Endodermal cell (in vitro differentiated cells): Measurements from ENCODE around the gene CENATAC. TPM values are rescaled to one million over a fixed set of nuclear protein-coding genes. Genes with fewer than 3 reads are reported as not detected.

Experiments
- DNase-seq: peaks from one replicate; pipeline ENCODE4 v3.0.0-alpha.2; 2017
- H3K27ac ChIP-seq: 2 replicates; pipeline ENCODE4 v1.5.1; 2013; ENCODE audit warnings: mild to moderate bottlenecking, low read depth, low read length, moderate library complexity
- H3K27me3 ChIP-seq: 2 replicates; pipeline ENCODE4 v1.6.1; 2013; ENCODE audit warnings: mild to moderate bottlenecking, low read length, moderate library complexity; ENCODE audit not compliant: insufficient read depth, control insufficient read depth, poor library complexity, severe bottlenecking
- H3K36me3 ChIP-seq: 2 replicates; pipeline ENCODE4 v1.7.0; 2013; ENCODE audit warnings: mild to moderate bottlenecking, low read length, moderate library complexity; ENCODE audit not compliant: control insufficient read depth, insufficient read depth
- H3K4me1 ChIP-seq: one replicate; pipeline ENCODE4 v1.7.0; 2013; ENCODE audit warnings: low read length; ENCODE audit not compliant: control insufficient read depth, insufficient read depth
- H3K4me3 ChIP-seq: 2 replicates; pipeline ENCODE4 v1.5.1; 2013; ENCODE audit warnings: mild to moderate bottlenecking, low read length, moderate library complexity
- H3K9ac ChIP-seq: 2 replicates; pipeline ENCODE4 v1.6.1; 2013; ENCODE audit warnings: mild to moderate bottlenecking, low read length, moderate library complexity; ENCODE audit not compliant: poor library complexity, severe bottlenecking; ENCODE audit errors: extremely low read depth
- H3K9me3 ChIP-seq: 2 replicates; pipeline ENCODE4 v1.6.1; 2013; ENCODE audit warnings: mild to moderate bottlenecking, low read length, moderate library complexity; ENCODE audit not compliant: control insufficient read depth
- H3K27ac Mint-ChIP-seq: 2 replicates; pipeline ENCODE4 v1.8.0; 2020; ENCODE audit warnings: mixed read lengths
- H3K27me3 Mint-ChIP-seq: 2 replicates; pipeline ENCODE4 v1.8.0; 2021; ENCODE audit warnings: mild to moderate bottlenecking, mixed read lengths; ENCODE audit not compliant: insufficient read depth
- H3K36me3 Mint-ChIP-seq: 2 replicates; pipeline ENCODE4 v1.8.0; 2020; ENCODE audit warnings: low read depth, mixed read lengths
- H3K4me1 Mint-ChIP-seq: 2 replicates; pipeline ENCODE4 v1.8.0; 2020; ENCODE audit warnings: mixed read lengths
- H3K4me3 Mint-ChIP-seq: 2 replicates; pipeline ENCODE4 v1.8.0; 2020; ENCODE audit warnings: mild to moderate bottlenecking, moderate library complexity, mixed read lengths
- H3K9me3 Mint-ChIP-seq: 2 replicates; pipeline ENCODE4 v1.8.0; 2020; ENCODE audit warnings: mild to moderate bottlenecking, mixed read lengths
- WGBS, 2 experiments: methylation state at CpG; one replicate each; pipeline versions ENCODE4 v1.1.5 to v1.1.7; 2013; ENCODE audit warnings: missing lambda C conversion rate in 2 of 2, mixed read lengths in 1 of 2; ENCODE audit not compliant: insufficient coverage in 1 of 2, insufficient read length in 1 of 2; 5-methylcytosine and 5-hydroxymethylcytosine counted together
- total RNA-seq, 2 donors: library from RNA; stranded (reverse); fragmentation: NEBNext Ultra II Directional in 1 of 2; extraction: Animal tissue kit (Norgen Biotek cat#: 25700) in 1 of 2; gene quantifications; 2 replicates in 1 of 2; 3 replicates in 1 of 2; pipeline ENCODE4 v1.2.1, GENCODE V29; 2021
- TF ChIP-seq, protein P1 (sequence below): fragments of 200-600 bp; sonication (generic); conservative IDR thresholded peaks from 2 replicates; pipeline ENCODE4 v1.5.0; 2021; ENCODE audit warnings: antibody characterized with exemption, mild to moderate bottlenecking

CENATAC gene
- total RNA-seq, 2 donors from 2014 or later = 38.7 to 43.3 TPM

DNA sequence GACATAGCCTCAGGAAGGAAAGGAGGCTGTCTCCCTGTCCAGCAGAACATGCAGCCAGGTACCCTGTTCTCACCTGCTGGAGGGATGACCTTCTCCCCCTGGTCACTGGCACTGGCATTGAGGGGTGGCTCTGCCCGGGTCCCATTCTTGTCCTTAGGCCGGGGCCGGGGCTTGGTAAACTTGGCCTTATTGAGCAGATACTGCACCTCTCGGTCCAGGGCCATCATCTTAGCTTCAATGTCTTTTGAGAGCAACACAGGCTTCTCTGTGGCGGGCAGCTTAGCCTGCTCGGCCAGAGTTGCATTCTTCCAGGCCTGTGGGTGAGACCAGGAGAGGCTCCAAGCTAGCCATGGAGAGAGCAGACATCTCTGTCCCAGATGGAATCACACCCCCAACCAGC is 48.6 kb downstream of the CENATAC start:
- TF ChIP-seq, protein P1, sequence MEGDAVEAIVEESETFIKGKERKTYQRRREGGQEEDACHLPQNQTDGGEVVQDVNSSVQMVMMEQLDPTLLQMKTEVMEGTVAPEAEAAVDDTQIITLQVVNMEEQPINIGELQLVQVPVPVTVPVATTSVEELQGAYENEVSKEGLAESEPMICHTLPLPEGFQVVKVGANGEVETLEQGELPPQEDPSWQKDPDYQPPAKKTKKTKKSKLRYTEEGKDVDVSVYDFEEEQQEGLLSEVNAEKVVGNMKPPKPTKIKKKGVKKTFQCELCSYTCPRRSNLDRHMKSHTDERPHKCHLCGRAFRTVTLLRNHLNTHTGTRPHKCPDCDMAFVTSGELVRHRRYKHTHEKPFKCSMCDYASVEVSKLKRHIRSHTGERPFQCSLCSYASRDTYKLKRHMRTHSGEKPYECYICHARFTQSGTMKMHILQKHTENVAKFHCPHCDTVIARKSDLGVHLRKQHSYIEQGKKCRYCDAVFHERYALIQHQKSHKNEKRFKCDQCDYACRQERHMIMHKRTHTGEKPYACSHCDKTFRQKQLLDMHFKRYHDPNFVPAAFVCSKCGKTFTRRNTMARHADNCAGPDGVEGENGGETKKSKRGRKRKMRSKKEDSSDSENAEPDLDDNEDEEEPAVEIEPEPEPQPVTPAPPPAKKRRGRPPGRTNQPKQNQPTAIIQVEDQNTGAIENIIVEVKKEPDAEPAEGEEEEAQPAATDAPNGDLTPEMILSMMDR = no peak
- H3K9me3 ChIP-seq = no peaks in the 10 kb centered on the region
- no peak for DNase-seq
- no peak overlapping the region for H3K4me3 ChIP-seq
- no peak overlapping the region for H3K27ac ChIP-seq
- Mint-ChIP-seq H3K27ac (no peak overlapping the region), H3K4me3 (no peak overlapping the region), H3K4me1 (peaks cover 9% of the 10 kb centered on the region), H3K27me3 (no peaks in the 10 kb centered on the region), H3K9me3 (no peaks in the 10 kb centered on the region), H3K36me3 (peaks cover 69% of the 10 kb centered on the region)
- 94% methylated on average over 6 of the region's 6 CpGs for WGBS, 2 experiments
- H3K9ac ChIP-seq = no peak overlapping the region
- no peaks in the 10 kb centered on the region for H3K4me1 ChIP-seq
- H3K27me3 ChIP-seq = no peaks in the 10 kb centered on the region
- H3K36me3 ChIP-seq = peaks cover 77% of the 10 kb centered on the region

DNA sequence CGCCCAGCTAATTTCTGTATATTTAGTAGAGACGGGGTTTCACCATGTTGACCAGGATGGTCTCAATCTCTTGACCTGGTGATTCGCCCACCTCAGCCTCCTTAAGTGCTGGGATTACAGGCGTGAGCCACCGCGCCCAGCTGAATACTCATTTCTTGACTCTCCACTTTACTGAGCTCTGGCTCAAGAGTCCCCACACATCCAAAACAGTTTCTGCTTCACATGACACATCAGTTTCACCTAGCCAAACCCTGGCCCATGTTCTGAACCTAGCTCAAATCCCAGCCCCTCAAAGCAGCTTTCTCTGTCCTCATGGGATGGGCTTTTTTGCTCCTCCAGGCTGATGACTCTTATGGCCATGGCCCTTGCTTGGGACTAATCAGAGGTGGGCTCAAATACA is 49.3 kb downstream of the CENATAC start:
- H3K27ac Mint-ChIP-seq = no peak overlapping the region
- TF ChIP-seq, protein P1 = no peak
- peaks cover 9% of the 10 kb centered on the region for H3K4me1 Mint-ChIP-seq
- DNase-seq = no peak
- H3K27me3 Mint-ChIP-seq = no peaks in the 10 kb centered on the region
- no peak overlapping the region for H3K9ac ChIP-seq
- no peaks in the 10 kb centered on the region for H3K9me3 ChIP-seq
- H3K4me3 ChIP-seq = no peak overlapping the region
- no peaks in the 10 kb centered on the region for H3K4me1 ChIP-seq
- no peaks in the 10 kb centered on the region for H3K27me3 ChIP-seq
- H3K36me3 Mint-ChIP-seq = peaks cover 76% of the 10 kb centered on the region
- H3K9me3 Mint-ChIP-seq = no peaks in the 10 kb centered on the region
- no peak overlapping the region for H3K4me3 Mint-ChIP-seq
- no peak overlapping the region for H3K27ac ChIP-seq
- WGBS, 2 experiments = 93 to 94% methylated on average over 6 of the region's 6 CpGs
- peaks cover 84% of the 10 kb centered on the region for H3K36me3 ChIP-seq

- no peak for DNase-seq
- 94 to 98% methylated on average over 8 to 9 of the region's 9 CpGs for WGBS, 2 experiments
- H3K4me1 Mint-ChIP-seq = peaks cover 9% of the 10 kb centered on the region
- no peaks in the 10 kb centered on the region for H3K9me3 ChIP-seq
- H3K36me3 Mint-ChIP-seq = peaks cover 88% of the 10 kb centered on the region
- H3K4me1 ChIP-seq = no peaks in the 10 kb centered on the region
- TF ChIP-seq, protein P1 = no peak
- H3K4me3 ChIP-seq = no peak overlapping the region
- H3K36me3 ChIP-seq = peaks cover 98% of the 10 kb centered on the region
- no peak overlapping the region for H3K27ac Mint-ChIP-seq
- H3K4me3 Mint-ChIP-seq = no peak overlapping the region
- H3K27ac ChIP-seq = no peak overlapping the region
- no peaks in the 10 kb centered on the region for H3K9me3 Mint-ChIP-seq
- H3K9ac ChIP-seq = no peak overlapping the region
- H3K27me3 ChIP-seq = no peaks in the 10 kb centered on the region
- H3K27me3 Mint-ChIP-seq = no peaks in the 10 kb centered on the region
These were observed 50.7 kb downstream of the CENATAC start for GRCh38 chr11:119048644-119049043.
